Heart right ventricle (tissue), 16 donors: ENCODE results near the gene CFAP299. TPM values are rescaled to one million over a fixed set of nuclear protein-coding genes. Genes with fewer than 3 reads are reported as not detected.

Source experiments
- ATAC-seq, 8 donors: fragments of 200-7000 bp; cut with Tn5 transposase; one replicate each; pipeline ENCODE4 v1.9.1; 2020; ENCODE audit warnings: mild to moderate bottlenecking in 8 of 8, moderate library complexity in 8 of 8, moderate number of reproducible peaks in 1 of 8
- DNase-seq, 2 donors: peaks; one replicate each; pipeline ENCODE4 v3.0.0-alpha.2; 2020
- H3K27ac ChIP-seq, 10 donors: fragments of 200-600 bp; sonication (generic) in 2 of 10; one replicate each; pipeline versions ENCODE4 v1.5.0 to v1.8.0; 2020 to 2022; ENCODE audit warnings: mild to moderate bottlenecking in 3 of 10
- H3K27me3 ChIP-seq, 7 donors: fragments of 200-600 bp; one replicate each; pipeline ENCODE4 v1.8.0; 2021 to 2022; ENCODE audit warnings: mild to moderate bottlenecking in 2 of 7
- H3K36me3 ChIP-seq, 9 donors: fragments of 200-600 bp; sonication (generic) in 1 of 9; one replicate each; pipeline versions ENCODE4 v1.5.0 to v1.8.0; 2020 to 2022; ENCODE audit warnings: mild to moderate bottlenecking in 2 of 9
- H3K4me1 ChIP-seq, 9 donors: fragments of 200-600 bp; sonication (generic) in 1 of 9; one replicate each; pipeline versions ENCODE4 v1.5.0 to v1.8.0; 2020 to 2022; ENCODE audit warnings: mild to moderate bottlenecking in 4 of 9
- H3K4me3 ChIP-seq, 10 donors: fragments of 200-600 bp; sonication (generic) in 2 of 10; one replicate each; pipeline versions ENCODE4 v1.5.0 to v1.8.0; 2020 to 2022; ENCODE audit warnings: mild to moderate bottlenecking in 7 of 10, moderate library complexity in 2 of 10
- H3K9me3 ChIP-seq, 11 donors: fragments of 200-600 bp in 10 of 11; sonication (generic) in 2 of 11; one replicate each; pipeline versions ENCODE4 v1.5.0 to v1.8.0; 2013 to 2022; ENCODE audit warnings: mild to moderate bottlenecking in 2 of 11, control low read depth in 1 of 11, moderate library complexity in 1 of 11
- CTCF ChIP-seq, 9 donors: fragments of 200-600 bp; sonication (generic) in 2 of 9; IDR thresholded peaks; one replicate each; pipeline versions ENCODE4 v1.5.0 to v1.8.0; 2021 to 2022; ENCODE audit warnings: antibody characterized with exemption in 9 of 9, mild to moderate bottlenecking in 5 of 9, moderate library complexity in 1 of 9
- WGBS, 2 donors: extraction: QIAGEN DNeasy Blood & Tissue Kit; methylation state at CpG; one replicate each; pipeline ENCODE4 v1.1.7; 2013; ENCODE audit warnings: inconsistent platforms in 1 of 2; 5-methylcytosine and 5-hydroxymethylcytosine counted together
- intact Hi-C, 10 donors: fragments of 100-400 bp; cut with DNase I; formaldehyde crosslinking; loops; one replicate each; pipeline versions ENCODE4 v1.11.1 to v1.14.2; 2022
- polyA plus RNA-seq, 2 donors: library from polyadenylated mRNA; stranded (reverse); fragments of 200-250 nt; gene quantifications; one replicate each; pipeline ENCODE4 v1.2.3, GENCODE V29; 2013
- total RNA-seq, 10 donors: library from RNA; stranded (reverse); fragmentation: NEBNext Ultra II Directional in 3 of 10; extraction: Animal tissue kit (Norgen Biotek cat#: 25700) in 3 of 10; gene quantifications; one replicate each; pipeline versions ENCODE4 v1.2.1 to v1.2.4, GENCODE V29; 2021 to 2023
- donor health status: Arrhythmogenic right ventricular cardiomyopathy.
- donor health status: ischemic (EF 13 %, LVEDD 7.1; RV severe dilation, severe dysfunction).
- donor health status: healthy with polysubstance abuse.
- donor health status: DM: no; HTN: yes; CAD: no.
- donor health status: DM: no; HTN: no; CAD: no.
- donor health status: ischemic (EF 25% LVEDD 6.9; RV normal size, moderate dysfunction).
- donor health status: ischemic (EF 25% LVEDD 5.7; RV mildly dilated, moderate dysfunction).
- donor health status: healthy.
- donor health status: DM: yes; HTN: yes; CAD: no.
- donor health status: Ischemic cardiomyopathy.
- donor health status: ischemic (EF 35%, LVEDD 5.7; RV mildly dilated, moderate dysfunction).
- donor health status: nonischemic (EF 11% LVEDD 7.7; RV severe dilation, severe dysfunction).
- donor health status: DM: yes; HTN: yes; CAD: no.
- donor health status: PGD.
- donor health status: ischemic (EF 29% LVEDD 5.4; RV normal size, mild dysfunction).
- donor health status: nonischemic (EF 23%, LVEDD 6.1; RV moderate dilation, normal function).

CFAP299 gene
- total and polyA plus RNA-seq, 12 donors: 0.93 TPM; not detected in 11

GRCh38 chr4:80498725-80499124 is 163.2 kb downstream of the CFAP299 start:
- H3K36me3 ChIP-seq: no peaks in the 10 kb centered on the region
- TF ChIP-seq CTCF (IDR thresholded peaks at IDR 0.05): no peak
- DNase-seq (no peak), ATAC-seq (no peak)
- H3K27ac ChIP-seq: no peak overlapping the region
- no peak overlapping the region for H3K4me3 ChIP-seq
- H3K9me3 ChIP-seq: peaks cover 0 to 28% (median 5%) of the 10 kb centered on the region in 11 donors
- peaks cover 0 to 4% (median 0%) of the 10 kb centered on the region in 9 donors for H3K4me1 ChIP-seq
- intact Hi-C loops: no loop called here
- WGBS, 2 donors: 72% methylated on average over 1 of the region's 1 CpG
- no peaks in the 10 kb centered on the region for H3K27me3 ChIP-seq

- H3K9me3 ChIP-seq: peaks cover 0 to 27% (median 5%) of the 10 kb centered on the region in 11 donors
- no peak for ATAC-seq
Measured at GRCh38 chr4:80500613-80501012, 165.1 kb downstream of the CFAP299 start.

GRCh38 chr4:80507077-80507476 is 171.5 kb downstream of the CFAP299 start:
- intact Hi-C loops: no loop called here
- no peak for TF ChIP-seq CTCF (IDR thresholded peaks at IDR 0.05)
- DNase-seq: no peak
- no peak for ATAC-seq
- Histone ChIP-seq H3K9me3 (peaks cover 0 to 3% (median 0%) of the 10 kb centered on the region in 11 donors), H3K36me3 (no peaks in the 10 kb centered on the region), H3K27me3 (no peaks in the 10 kb centered on the region), H3K27ac (no peak overlapping the region), H3K4me3 (no peak overlapping the region), H3K4me1 (no peaks in the 10 kb centered on the region)
- 20 to 28% methylated on average over 1 of the region's 1 CpG for WGBS, 2 donors

More at GRCh38 chr4:80500613-80501012, 165.1 kb downstream of the CFAP299 start:
- no peak for DNase-seq
- H3K27ac ChIP-seq: no peak overlapping the region
- H3K4me1 ChIP-seq: peaks cover 0 to 4% (median 0%) of the 10 kb centered on the region in 9 donors
- TF ChIP-seq CTCF (IDR thresholded peaks at IDR 0.05): no peak
- H3K4me3 ChIP-seq: no peak overlapping the region
- no peaks in the 10 kb centered on the region for H3K36me3 ChIP-seq
- H3K27me3 ChIP-seq: no peaks in the 10 kb centered on the region
- 59 to 63% methylated on average over 4 of the region's 4 CpGs for WGBS, 2 donors
- intact Hi-C loops: no loop called here

- no peak for ATAC-seq
- Histone ChIP-seq H3K9me3 (peaks cover 0 to 3% (median 0%) of the 10 kb centered on the region in 11 donors), H3K4me1 (no peaks in the 10 kb centered on the region), H3K27ac (no peak overlapping the region), H3K36me3 (no peaks in the 10 kb centered on the region), H3K27me3 (no peaks in the 10 kb centered on the region), H3K4me3 (no peak overlapping the region)
- no peak for TF ChIP-seq CTCF (IDR thresholded peaks at IDR 0.05)
- DNase-seq: no peak
- WGBS, 2 donors: 30 to 36% methylated on average over 1 of the region's 1 CpG
- intact Hi-C loops: no loop called here
Measured at GRCh38 chr4:80507507-80507906, 172.0 kb downstream of the CFAP299 start.
